GM19328 (cell line): Measurements from ENCODE around the gene RHBDD2.
"Not testable (repeated sequence)": the region's sequence is repeated elsewhere in the genome, so short reads cannot be mapped to it uniquely, and the experiment has no call there.

Source experiments
- ATAC-seq: cut with Tn5 transposase; IDR thresholded peaks from one replicate; pipeline ENCODE4 v1.9.1; 2021; ENCODE audit warnings: mild to moderate bottlenecking, moderate library complexity; ENCODE audit not compliant: unreplicated experiment

RHBDD2 gene

DNA sequence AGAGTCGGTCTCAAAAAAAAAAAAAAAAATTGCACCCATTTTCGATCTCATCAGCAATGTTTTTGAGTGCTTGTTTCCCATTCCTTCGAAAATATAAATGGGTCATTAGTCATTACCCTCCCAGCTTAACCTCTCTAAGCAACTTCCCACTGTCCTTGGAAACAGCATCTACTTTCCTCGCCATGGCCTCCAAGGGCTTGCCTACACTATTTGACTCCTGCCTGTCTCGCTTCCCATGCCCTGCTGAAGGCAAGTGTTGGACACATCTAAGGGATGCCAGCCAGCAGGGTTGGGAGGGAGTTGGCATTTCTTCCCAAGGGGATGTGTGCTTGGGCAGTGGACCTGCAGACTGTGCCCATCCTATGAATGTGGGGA lies 12.7 kb upstream of the RHBDD2 start:
- no peak for ATAC-seq

DNA sequence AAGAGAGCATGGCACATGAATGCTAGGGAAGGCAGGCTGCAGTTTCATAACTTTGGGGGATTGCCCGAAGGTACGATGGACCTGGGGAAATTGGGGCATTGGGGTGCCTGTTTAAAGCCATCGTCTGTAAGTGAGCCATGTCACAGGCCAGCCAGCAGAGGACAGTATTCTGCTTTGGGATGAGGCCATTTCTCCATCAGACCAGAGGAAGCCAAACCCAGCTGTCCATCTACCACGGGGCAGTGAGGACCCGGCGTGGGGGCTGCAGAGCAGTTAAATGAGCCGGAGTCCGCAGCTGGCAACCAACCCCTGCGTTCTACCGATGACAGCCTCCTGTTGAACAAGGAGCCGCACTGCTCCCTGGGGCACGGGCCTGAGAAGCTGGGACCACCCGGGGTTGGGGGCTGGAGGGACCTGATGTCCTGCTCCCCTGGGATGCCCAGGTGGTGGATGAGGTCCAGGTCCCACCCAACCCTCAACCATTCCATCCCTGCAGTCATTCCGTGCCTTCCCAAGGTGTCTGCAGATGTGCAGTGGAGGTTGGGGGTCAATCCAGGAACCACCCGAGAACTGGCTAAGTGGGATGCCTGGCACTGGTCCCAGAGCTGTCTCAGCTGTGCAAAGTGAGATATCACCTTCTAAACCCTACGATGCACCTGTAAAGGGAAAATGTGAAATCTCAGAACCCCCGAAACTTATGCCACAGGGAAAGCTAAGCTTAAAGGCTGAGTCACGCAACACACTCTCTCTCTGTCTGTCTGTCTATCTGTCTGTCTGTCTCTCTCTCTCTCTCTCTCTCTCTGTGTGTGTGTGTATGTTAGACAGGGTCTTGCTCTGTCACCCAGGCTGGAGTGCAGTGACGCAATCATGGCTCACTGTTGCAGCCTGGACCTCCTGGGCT lies 12.1 kb upstream of the RHBDD2 start:
- no peak for ATAC-seq

DNA sequence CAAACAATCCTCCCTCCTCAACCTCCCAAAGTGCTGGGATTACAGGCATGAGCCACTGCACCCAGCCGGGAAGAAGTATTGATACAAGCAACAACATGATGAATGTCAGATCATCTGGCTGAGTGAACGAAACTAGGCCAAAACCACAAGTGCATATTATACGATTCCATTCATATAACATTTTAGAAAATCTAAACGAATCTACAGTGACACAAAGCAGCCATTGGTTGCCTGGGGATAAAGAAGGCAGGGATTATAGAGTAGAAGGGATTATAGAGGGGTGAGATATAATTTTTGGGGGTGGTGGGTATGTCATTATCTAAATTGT lies 11.5 kb upstream of the RHBDD2 start:
- no peak for ATAC-seq

DNA sequence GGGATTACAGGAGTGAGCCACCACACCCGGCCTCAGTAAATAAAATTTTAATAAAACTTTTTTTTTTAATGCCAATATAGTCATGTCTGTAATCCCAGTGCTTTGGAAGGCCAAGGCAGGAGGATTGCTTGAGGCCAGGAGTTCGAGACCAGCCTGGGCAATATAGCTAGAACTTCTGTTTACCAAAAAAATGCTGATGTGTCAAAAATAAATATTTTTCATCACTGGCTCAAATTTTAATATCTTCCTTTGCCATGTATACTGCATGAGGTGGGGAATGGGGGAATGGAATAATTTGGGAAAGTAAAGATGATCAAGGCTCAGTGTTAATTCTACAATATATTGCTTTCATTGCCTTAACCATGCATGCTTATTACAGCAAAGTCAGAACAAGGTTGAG lies 10.7 kb upstream of the RHBDD2 start:
- ATAC-seq, result no peak

DNA sequence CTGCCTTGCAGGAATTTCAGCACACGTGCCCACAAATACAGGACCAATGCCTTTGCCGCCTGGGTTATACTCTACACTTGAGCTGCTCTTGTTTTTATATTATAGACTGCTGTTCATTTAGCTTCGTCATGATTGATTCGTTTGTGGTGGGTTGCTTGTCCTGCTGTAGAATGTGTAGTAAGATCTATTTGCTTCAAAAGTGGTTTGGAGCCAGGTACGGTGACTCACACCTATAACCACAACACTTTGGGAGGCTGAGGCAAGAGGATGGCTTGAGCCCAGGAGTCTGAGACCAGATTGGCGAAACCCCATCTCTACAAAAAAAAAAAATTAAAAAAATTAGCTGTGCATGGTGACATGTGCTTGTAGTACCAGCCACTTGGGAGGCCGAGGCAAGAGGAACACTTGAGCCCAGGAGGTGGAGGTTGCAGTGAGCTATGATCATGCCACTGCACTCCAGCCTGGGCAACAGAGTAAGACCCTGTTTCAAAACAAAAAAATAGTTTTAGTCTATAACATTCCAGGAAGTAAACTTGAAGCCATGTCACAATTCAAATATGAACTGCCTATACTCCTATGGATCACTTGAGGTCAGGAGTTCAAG lies 9.0 kb upstream of the RHBDD2 start:
- no peak for ATAC-seq

DNA sequence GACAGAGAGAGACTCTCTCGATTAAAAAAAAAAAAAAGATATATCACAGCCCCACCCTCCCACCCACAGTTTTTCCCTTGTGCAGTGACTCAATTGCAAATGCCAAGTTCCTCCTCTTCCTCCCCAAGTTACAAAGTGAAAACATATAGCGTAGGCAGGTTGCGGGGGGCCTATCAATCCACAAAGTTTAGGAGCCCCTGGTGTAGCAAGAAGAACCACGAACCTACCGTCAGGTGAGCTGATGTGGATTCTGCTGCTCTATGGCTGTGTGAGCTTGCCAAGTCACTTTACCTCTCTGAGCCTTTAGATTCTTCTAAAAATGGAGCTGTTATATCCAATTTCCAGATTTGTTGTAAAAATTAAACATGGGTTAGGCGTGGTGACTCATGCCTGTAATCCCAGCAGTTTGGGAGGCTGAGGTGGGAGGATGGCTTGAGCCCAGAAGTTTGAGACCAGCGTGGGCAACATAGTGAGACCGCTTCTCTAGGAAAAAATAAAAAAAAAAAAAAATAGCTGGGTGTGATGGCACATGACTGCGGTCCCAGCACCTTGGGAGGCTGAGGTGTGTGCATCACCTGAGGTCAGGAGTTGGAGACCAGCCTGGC lies 8.2 kb upstream of the RHBDD2 start:
- no peak for ATAC-seq

DNA sequence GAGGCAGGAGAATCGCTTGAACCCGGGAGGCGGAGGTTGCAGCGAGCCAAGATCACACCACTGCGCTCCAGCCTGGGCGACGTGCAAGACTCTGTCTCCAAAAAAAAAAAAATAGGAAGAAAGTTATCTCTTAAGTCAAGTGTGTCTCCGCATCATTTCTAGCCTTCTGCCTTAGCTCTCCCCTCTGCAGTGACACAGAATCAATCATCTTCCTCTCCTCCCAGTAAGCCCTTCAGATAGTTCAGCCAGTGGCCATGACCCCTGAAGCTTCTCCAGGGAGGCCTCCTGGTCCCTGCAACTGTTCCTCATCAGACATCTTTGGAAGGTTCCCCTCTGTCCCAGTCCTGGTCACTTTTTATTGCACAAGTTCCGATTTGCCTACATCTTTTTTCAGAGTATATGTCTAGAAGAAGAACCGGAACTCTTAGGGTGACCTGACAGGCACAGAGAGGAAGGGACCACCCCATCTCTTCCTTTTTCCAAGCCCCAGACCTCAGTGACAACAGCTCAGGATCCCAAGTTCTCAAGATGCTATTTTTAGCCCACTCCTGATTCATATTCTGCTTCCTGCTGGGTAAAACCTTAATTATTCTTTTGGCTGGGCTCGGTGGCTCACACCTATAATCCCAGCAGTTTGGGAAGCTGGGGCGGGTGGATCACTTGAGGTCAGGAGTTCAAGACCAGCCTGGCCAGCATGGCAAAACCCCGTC lies 6.6 kb upstream of the RHBDD2 start:
- ATAC-seq, result no peak

DNA sequence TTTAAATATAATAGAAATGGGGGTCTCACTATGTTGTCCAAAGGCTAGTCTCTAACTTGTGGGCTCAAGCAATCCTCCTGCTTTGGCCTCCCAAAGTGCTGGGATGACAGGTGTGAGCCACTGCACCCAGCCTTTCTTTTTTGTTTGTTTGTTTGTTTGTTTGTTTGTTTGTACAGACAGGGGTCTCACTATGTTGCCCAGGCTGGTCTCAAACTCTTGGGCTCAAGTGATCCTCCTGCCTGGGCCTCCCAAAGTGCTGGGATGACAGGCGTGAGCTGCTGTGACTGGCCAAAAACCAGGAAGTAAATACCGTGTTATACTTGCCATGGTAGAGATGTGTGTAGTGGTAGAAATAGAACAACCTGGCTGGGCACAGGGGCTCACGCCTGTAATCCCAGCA lies 4.7 kb upstream of the RHBDD2 start:
- not testable (repeated sequence) for ATAC-seq

DNA sequence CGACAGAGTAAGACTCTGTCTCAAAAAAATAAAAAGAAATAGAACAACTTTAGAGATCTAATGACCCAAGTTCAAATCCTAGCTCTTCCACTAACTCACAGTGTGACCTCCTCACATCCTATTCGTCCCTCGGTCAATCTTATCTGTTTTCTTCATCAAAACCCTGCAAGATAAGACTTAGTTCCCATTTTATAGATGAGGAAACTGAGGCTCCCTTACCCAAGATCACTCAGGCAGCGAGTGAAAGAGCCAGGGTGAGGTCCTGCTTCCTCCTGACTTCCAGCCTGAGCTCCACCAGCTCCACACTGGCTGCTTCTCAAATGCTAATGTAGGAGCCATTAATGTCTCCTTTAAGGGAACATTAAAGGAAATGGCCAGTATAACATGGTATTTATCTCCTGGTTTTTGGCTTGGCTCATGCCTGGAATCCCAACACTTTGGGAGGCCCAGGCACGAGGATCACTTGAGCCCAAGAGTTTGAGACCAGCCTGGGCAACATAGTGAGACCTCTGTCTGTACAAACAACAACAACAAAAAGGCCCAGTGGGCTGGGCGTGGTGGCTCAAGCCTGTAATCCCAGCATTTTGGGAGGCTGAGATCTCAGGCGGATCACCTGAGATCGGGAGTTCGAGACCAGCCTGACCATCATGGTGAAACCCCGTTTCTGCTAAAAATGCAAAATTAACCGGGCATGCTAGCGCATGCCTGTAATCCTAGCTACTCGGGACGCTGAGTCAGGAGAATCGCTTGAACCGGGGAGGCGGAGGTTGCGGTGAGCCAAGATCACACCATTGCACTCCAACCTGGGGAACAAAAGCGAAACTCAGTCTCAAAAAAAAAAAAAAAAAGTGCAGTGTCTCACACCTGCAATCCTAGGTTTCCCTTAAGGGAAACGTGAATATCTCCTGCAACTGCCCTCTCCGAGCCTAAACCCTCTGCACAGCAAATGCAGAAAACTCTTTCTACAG lies 3.4 kb upstream of the RHBDD2 start:
- ATAC-seq, result no peak

DNA sequence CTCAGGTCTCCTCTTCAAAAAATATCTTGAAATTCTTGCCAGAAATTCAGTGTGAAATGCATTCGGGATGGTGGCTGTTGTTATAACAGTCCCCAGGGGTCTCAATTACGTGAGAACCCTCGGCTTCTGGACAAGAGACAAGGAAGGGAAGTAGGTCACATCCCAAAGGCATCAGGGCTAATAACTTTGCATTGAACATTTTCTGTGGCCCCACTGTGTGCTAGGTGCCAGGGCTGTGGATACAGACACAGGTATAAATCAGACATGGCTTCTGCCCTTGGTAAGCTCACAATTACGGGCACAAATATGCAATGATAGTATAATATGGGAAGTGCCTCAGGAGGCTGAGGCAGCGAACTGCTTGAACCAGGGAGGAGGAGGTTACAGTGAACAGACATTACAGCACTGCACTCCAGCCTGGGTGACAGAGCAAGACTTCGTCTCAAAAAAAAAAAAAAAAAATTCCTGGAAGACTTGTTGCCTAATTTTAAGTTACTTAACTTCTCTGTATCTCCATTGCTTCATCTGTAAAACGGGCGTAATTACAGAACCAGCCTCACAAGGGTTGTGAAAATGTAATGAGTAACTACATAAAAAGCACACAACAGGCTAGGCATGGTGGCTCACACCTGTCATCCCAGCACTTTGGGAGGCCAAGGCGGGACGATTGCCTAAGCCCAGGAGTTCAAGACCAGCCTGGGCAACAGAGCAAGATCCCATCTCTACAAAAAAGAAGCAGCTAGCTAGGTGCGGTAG lies 2.5 kb upstream of the RHBDD2 start:
- no peak for ATAC-seq

DNA sequence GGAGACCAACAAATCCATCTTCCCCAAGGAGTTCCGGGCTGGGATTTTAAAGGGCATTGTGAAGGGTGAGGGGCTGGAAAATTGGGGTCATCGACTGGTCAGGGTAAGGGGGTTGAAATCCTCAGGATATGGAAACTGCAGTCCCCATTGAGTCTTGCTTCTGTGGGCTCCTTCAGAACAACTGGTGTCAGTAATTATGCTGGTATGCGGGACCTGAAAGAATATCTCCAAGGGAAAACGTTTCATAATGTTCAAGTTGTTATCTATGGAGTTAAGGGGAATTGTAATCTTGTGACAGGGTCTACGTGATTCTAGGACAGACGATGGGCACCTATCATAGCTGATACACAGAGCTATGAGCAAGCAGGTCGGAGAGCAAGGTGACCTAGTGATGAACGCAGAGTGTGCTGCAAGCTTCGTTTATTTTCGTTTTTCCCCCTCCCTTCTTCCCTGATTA lies 494 bp upstream of the RHBDD2 start:
- peak; percentile 33 for ATAC-seq

DNA sequence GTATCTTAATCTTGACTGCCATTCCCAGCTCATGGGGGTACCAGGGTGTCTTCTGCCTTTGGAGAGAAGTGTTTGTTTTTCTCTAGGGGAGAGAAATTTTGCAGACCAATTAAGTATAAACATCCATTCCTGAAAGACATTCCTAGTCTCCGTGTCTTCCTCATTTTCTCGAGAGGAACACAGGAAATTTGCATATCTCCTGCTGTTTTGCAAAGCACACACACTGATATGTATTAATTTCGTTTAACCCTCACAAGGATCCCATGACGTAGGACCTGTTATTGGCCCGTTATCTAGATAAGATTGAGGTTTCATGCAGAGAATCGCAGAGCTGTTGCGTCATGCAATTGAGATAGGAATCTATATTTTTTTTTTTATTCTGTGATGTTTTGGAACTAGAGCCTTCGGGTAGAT lies 944 bp downstream of the RHBDD2 start:
- ATAC-seq, result no peak

DNA sequence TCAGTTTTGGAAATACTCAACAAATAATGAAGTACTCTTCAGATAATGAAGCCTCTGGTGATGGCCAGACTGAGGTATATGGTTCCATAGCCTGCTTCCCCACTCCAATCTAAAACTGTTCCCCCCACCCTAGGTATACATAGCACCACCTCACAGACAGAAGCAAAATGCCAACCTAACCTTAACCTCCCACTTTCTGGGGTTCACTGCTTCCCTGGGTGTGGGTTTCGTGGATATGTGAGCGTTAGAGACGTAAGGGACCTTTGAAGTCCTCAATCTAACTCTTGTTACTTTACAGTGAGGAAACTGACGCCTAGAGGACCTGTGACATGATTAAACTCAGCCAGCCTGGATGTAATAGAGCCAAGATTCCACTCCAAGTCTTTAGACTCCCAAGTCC lies 1.4 kb downstream of the RHBDD2 start:
- no peak for ATAC-seq

DNA sequence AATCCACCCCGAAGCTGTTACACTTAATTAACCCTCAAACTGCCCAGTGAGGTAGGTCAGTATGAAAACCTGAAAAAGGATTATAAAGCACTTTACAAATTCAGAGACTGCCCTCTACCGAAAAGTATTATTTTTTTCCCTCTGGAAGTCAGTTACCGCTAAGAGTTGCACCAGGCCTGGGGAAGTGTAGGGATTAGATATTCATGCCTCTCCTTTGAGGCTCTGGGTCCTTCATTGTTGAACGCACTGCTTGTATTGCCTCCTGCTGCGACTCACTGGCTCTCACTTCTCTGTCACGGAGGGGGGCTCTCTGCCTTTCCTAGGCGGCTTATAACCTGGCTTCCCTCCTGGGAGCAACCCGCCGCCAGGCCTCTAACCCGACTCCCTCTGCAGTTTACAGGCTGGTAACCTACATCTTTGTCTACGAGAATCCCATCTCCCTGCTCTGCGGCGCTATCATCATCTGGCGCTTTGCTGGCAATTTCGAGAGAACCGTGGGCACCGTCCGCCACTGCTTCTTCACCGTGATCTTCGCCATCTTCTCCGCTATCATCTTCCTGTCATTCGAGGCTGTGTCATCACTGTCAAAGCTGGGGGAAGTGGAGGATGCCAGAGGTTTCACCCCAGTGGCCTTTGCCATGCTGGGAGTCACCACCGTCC lies 2.7 kb downstream of the RHBDD2 start:
- ATAC-seq, result no peak

DNA sequence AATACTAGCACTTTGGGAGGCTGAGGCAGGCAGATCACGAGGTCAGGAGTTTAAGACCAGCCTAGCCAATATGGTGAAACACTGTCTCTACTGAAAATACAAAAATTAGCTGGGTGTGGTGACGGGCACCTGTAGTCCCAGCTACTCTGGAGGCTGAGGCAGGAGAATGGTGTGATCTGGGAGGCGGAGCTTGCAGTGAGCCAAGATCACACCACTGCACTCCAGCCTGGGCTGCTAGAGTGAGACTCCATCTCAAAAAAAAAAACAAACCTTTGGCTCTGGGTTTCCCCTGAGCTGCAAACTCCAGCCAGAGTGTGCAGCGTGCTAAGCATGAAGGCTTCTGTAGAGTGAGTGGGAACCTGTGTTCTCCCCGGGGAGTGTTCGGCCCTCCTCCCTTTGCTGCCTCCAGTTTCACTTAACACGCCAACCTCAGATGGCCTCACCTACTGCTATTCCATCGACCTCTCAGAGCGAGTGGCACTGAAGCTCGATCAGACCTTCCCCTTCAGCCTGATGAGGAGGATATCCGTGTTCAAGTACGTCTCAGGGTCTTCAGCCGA lies 4.5 kb downstream of the RHBDD2 start:
- ATAC-seq, result not testable (repeated sequence)

DNA sequence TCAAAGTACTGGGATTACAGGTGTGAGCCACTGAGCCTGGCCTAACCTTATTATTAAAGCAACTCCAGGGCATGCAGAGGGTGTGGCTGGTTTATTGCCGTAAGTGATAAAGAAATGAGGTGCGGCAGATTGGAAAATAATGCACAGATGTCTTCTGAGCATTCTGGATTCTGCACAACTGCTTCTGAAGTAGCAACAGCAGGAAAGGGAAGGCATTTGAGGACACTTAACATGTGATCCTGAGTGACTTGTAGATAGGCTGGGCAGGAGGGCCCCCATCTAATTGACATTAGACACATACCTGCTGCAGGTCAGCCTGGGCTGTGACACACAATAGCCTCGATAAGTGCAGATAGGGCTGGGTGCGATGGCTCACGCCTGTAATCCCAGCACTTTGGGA lies 5.6 kb downstream of the RHBDD2 start:
- ATAC-seq, result no peak

DNA sequence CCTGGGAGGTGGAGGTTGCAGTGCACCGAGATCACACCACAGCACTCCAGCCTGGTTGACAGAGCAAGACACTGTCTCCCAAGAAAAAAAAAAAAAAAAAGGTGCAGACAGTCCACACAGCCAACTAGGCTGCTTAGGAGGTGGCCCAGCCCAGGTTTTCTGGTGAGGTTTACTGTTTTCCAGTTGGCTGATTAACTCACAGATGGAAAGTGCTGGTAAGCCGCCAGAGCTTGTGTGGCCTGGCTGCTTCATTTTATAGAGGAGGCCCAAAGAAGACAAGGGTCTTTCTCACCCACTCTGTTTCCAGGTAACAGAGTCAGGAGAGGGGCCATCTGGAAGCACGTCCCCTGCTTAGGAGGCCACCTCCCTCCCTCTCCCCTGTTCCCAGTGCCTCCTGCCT lies 6.2 kb downstream of the RHBDD2 start:
- ATAC-seq, result no peak

DNA sequence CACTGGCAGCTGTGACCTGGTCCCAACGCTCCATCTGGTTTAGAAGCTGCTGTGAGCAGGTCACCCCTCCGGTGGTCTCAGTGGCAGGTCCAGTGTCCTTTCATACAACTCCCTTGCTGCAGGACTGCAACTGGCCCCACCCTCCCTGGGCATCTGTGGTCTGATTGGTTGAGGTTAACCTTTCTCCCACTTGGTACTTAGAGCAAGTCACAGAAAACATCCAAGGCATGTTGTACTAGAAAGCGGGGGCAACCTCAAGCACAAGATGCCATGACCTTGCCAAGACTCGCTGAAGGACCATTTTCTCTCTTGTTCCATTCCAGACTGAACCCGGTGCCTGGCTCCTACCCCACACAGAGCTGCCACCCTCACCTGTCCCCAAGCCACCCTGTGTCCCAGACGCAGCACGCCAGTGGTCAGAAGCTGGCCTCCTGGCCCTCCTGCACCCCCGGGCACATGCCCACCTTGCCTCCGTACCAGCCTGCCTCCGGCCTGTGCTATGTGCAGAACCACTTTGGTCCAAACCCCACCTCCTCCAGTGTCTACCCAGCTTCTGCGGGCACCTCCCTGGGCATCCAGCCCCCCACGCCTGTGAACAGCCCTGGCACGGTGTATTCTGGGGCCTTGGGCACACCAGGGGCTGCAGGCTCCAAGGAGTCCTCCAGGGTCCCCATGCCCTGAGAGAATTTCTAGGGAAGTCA lies 9.0 kb downstream of the RHBDD2 start:
- no peak for ATAC-seq
